ENCODE results near the gene POU2F3.

Gene POU2F3

GRCh38 chr11:120337355-120338106, 97.6 kb downstream of the POU2F3 start:
- DNase-seq (ENCODE audit: low spot score) = no peak
- in situ Hi-C loops (cut with MboI; ENCODE audit: low sequenced_read_pairs, unreplicated experiment) = no loop called here
- no peak for TF ChIP-seq CTCF (IDR thresholded peaks at IDR 0.05; ENCODE audit: borderline replicate concordance, control extremely low read depth, extremely low read depth, insufficient read depth, missing control alignments)

GRCh38 chr11:120338107-120338933, 98.4 kb downstream of the POU2F3 start:
- in situ Hi-C loops (cut with MboI; ENCODE audit: low sequenced_read_pairs, unreplicated experiment) = no loop called here
- DNase-seq (ENCODE audit: low spot score) = no peak

GRCh38 chr11:120339394-120339890, 99.5 kb downstream of the POU2F3 start:
- TF ChIP-seq CTCF (IDR thresholded peaks at IDR 0.05; ENCODE audit: borderline replicate concordance, control extremely low read depth, extremely low read depth, insufficient read depth, missing control alignments) = no peak
- DNase-seq (ENCODE audit: low spot score) = no peak
- in situ Hi-C loops (cut with MboI; ENCODE audit: low sequenced_read_pairs, unreplicated experiment) = no loop called here

More at GRCh38 chr11:120338107-120338933, 98.4 kb downstream of the POU2F3 start:
- no peak for TF ChIP-seq CTCF (IDR thresholded peaks at IDR 0.05; ENCODE audit: borderline replicate concordance, control extremely low read depth, extremely low read depth, insufficient read depth, missing control alignments)

- no peak for TF ChIP-seq CTCF (IDR thresholded peaks at IDR 0.05; ENCODE audit: borderline replicate concordance, control extremely low read depth, extremely low read depth, insufficient read depth, missing control alignments)
- DNase-seq (ENCODE audit: low spot score) = no peak
- in situ Hi-C loops (cut with MboI; ENCODE audit: low sequenced_read_pairs, unreplicated experiment) = no loop called here
Measured at GRCh38 chr11:120340529-120340928, 100.6 kb downstream of the POU2F3 start.

GRCh38 chr11:120342226-120342625, 102.3 kb downstream of the POU2F3 start:
- in situ Hi-C loops (cut with MboI; ENCODE audit: low sequenced_read_pairs, unreplicated experiment) = no loop called here
- no peak for DNase-seq (ENCODE audit: low spot score)
- no peak for TF ChIP-seq CTCF (IDR thresholded peaks at IDR 0.05; ENCODE audit: borderline replicate concordance, control extremely low read depth, extremely low read depth, insufficient read depth, missing control alignments)

- DNase-seq (ENCODE audit: low spot score) = no peak
- no peak for TF ChIP-seq CTCF (IDR thresholded peaks at IDR 0.05; ENCODE audit: borderline replicate concordance, control extremely low read depth, extremely low read depth, insufficient read depth, missing control alignments)
- in situ Hi-C loops (cut with MboI; ENCODE audit: low sequenced_read_pairs, unreplicated experiment) = no loop called here
Measured at GRCh38 chr11:120342678-120343077, 102.7 kb downstream of the POU2F3 start.
